Panc1 (cell line): ENCODE measurements around the gene DNAJC18. TPM values are rescaled to one million over a fixed set of nuclear protein-coding genes. Genes with fewer than 3 reads are reported as not detected.
A peak's percentile ranks its signal among the peaks of the same experiment; 100 is the strongest.
"Not testable (repeated sequence)": the region's sequence is repeated elsewhere in the genome, so short reads cannot be mapped to it uniquely, and the experiment has no call there.

Experiments
- ATAC-seq: fragments of 200-7000 bp; cut with Tn5 transposase; 2 replicates; pipeline ENCODE4 v1.9.1; 2020; ENCODE audit warnings: mild to moderate bottlenecking, moderate library complexity
- BruUV-seq: library from RNA; stranded (reverse); fragments of 400-500 nt; replicated peaks from 2 replicates; lab custom pipeline; 2021; lab: Mats Ljungman, UMichigan
- CTCF ChIA-PET: fragments of 300-600 bp; sonication (Branson Sonifier 250); formaldehyde crosslinking; loops from one replicate; lab custom pipeline; 2022; ENCODE audit warnings: antibody characterized with exemption; lab: Charles Lee
- POLR2A ChIA-PET: fragments of 300-600 bp; sonication (Branson Sonifier 250); formaldehyde crosslinking; loops from one replicate; lab custom pipeline; 2022; ENCODE audit warnings: antibody characterized with exemption; lab: Charles Lee
- DNase-seq: peaks from one replicate; pipeline ENCODE4 v3.0.0-alpha.2; 2010; ENCODE audit warnings: low read depth, low spot score
- H3K27ac ChIP-seq: 2 replicates; pipeline ENCODE4 v1.5.1; 2011; ENCODE audit warnings: mild to moderate bottlenecking, low read length, inconsistent platforms
- H3K27me3 ChIP-seq: fragments of 200-500 bp; sonication (Bioruptor generic); 2 replicates; pipeline ENCODE4 v1.6.0; 2014; ENCODE audit warnings: low read length, inconsistent platforms; ENCODE audit not compliant: control insufficient read depth, insufficient read depth
- H3K36me3 ChIP-seq: fragments of 200-500 bp; sonication (Bioruptor generic); 2 replicates; pipeline ENCODE4 v1.5.1; 2014; ENCODE audit warnings: inconsistent platforms, mild to moderate bottlenecking, low read length, moderate library complexity; ENCODE audit not compliant: control insufficient read depth, insufficient read depth
- H3K4me1 ChIP-seq: 2 replicates; pipeline ENCODE4 v1.5.1; 2011; ENCODE audit warnings: inconsistent platforms, mild to moderate bottlenecking, low read length, moderate library complexity; ENCODE audit not compliant: control insufficient read depth, insufficient read depth
- H3K4me3 ChIP-seq, 2 experiments: 2 replicates each; pipeline ENCODE4 v1.5.1; 2011 to 2012; ENCODE audit warnings: low read depth in 2 of 2, low read length in 2 of 2, mild to moderate bottlenecking in 2 of 2, inconsistent platforms in 1 of 2, moderate library complexity in 1 of 2
- H3K9me3 ChIP-seq: fragments of 200-500 bp; sonication (Bioruptor generic); 2 replicates; pipeline ENCODE4 v1.5.1; 2014; ENCODE audit warnings: low read depth, mild to moderate bottlenecking, inconsistent platforms, low read length, moderate library complexity; ENCODE audit not compliant: control insufficient read depth, insufficient read depth
- CTCF ChIP-seq: fragments of 450-650 bp; IDR thresholded peaks from 2 replicates; pipeline ENCODE4 v1.5.1; 2017; ENCODE audit warnings: mild to moderate bottlenecking
- POLR2AphosphoS5 ChIP-seq: IDR thresholded peaks from 2 replicates; pipeline ENCODE4 v1.6.1; 2012; ENCODE audit warnings: mild to moderate bottlenecking, low read depth, low read length, moderate library complexity
- REST ChIP-seq, 2 experiments: IDR thresholded peaks; 2 replicates each; pipeline ENCODE4 v1.6.1; 2011 to 2012; ENCODE audit warnings: low read depth in 2 of 2, control low read depth in 1 of 2, low read length in 1 of 2, mild to moderate bottlenecking in 1 of 2, moderate library complexity in 1 of 2; ENCODE audit not compliant: insufficient read depth in 1 of 2
- SIN3A ChIP-seq: IDR thresholded peaks from 2 replicates; pipeline ENCODE4 v1.6.1; 2012; ENCODE audit warnings: low read depth, mild to moderate bottlenecking, low read length, moderate library complexity, borderline replicate concordance; ENCODE audit not compliant: insufficient read depth
- TCF7L2 ChIP-seq: IDR thresholded peaks from 2 replicates; pipeline ENCODE4 v1.6.1; 2011; ENCODE audit warnings: mild to moderate bottlenecking, low read depth, low read length, inconsistent platforms
- in situ Hi-C: cut with HindIII; loops from 2 replicates; pipeline ENCODE4 v1.10.0; 2016; ENCODE audit warnings: low sequenced_read_pairs, low pct_unique_long_range_greater_than_20kb
- intact Hi-C: fragments of 100-400 bp; cut with micrococcal nuclease; formaldehyde crosslinking; loops from one replicate; pipeline ENCODE4 v1.10.0; 2022; ENCODE audit not compliant: unreplicated experiment
- total RNA-seq: library from RNA; stranded (reverse); gene quantifications from one replicate; pipeline ENCODE4 v1.2.1, GENCODE V29; 2021; ENCODE audit not compliant: unreplicated experiment

The DNAJC18 gene
- total RNA-seq, 1 experiment from 2014 or later: 8.8 TPM

- ChIA-PET CTCF (interaction anchor here (0.6 to 0.7 kb wide), 2 partner anchors 84 to 294 kb away, joined by 5 to 8 read pairs; no protein-coding TSS in a partner anchor), POLR2A (no interaction called here)
- BruUV-seq: no TSS peak
Measured at GRCh38 chr5:139486201-139486600, 46.9 kb upstream of the DNAJC18 start.

GRCh38 chr5:139482890-139483208, 43.5 kb upstream of the DNAJC18 start:
- ATAC-seq, H3K27me3 ChIP-seq, H3K9me3 ChIP-seq, DNase-seq, H3K36me3 ChIP-seq, intact Hi-C loops, BruUV-seq, in situ Hi-C loops: not testable (repeated sequence)
- ChIA-PET POLR2A (interaction anchor here (0.6 kb wide), 2 partner anchors 34 to 228 kb away, joined by 4 to 6 read pairs; no protein-coding TSS in a partner anchor), CTCF (interaction anchor here (0.6 kb wide), 1 partner anchor 60 kb away, joined by 4 read pairs; no protein-coding TSS in a partner anchor)
- Histone ChIP-seq H3K4me1 (peaks cover 16% of the 10 kb centered on the region), H3K27ac (peak overlapping the region; percentile 90), H3K4me3 (peak overlapping the region in 1 of 2 experiments; percentile 52; a peak in 2 of 4 replicates)

More at GRCh38 chr5:139486201-139486600, 46.9 kb upstream of the DNAJC18 start:
- H3K4me3 ChIP-seq: no peak overlapping the region
- ATAC-seq (no peak), DNase-seq (no peak)
- intact Hi-C loops (no loop called here), in situ Hi-C loops (no loop called here)
- H3K9me3 ChIP-seq: no peaks in the 10 kb centered on the region
- H3K27ac ChIP-seq: no peak overlapping the region
- H3K27me3 ChIP-seq: no peaks in the 10 kb centered on the region
- no peak for TF ChIP-seq POLR2AphosphoS5
- TF ChIP-seq CTCF: no peak
- TF ChIP-seq TCF7L2: no peak
- TF ChIP-seq REST (IDR thresholded peaks at IDR 0.05; ENCODE audit: insufficient read depth in 1 of 2, low read depth in 2 of 2, low read length in 1 of 2): no peak
- TF ChIP-seq SIN3A: no peak
- H3K4me1 ChIP-seq: peaks cover 16% of the 10 kb centered on the region
- H3K36me3 ChIP-seq: no peaks in the 10 kb centered on the region

- DNase-seq (peak; percentile 38), ATAC-seq (peak; percentile 82)
- intact Hi-C loops (no loop called here), in situ Hi-C loops (no loop called here)
- TSS peak; percentile 81 for BruUV-seq
- Histone ChIP-seq H3K4me1 (peaks cover 16% of the 10 kb centered on the region), H3K27me3 (no peaks in the 10 kb centered on the region), H3K9me3 (no peaks in the 10 kb centered on the region), H3K27ac (peak within 1 kb of the TSS; percentile 90), H3K4me3 (peak within 1 kb of the TSS; percentile 23 to 52), H3K36me3 (no peaks in the 10 kb centered on the region)
- ChIA-PET CTCF (interaction anchor here (0.6 to 1.4 kb wide), 4 partner anchors 31 to 60 kb away, joined by 3 to 4 read pairs (median 3); no protein-coding TSS in a partner anchor), POLR2A (interaction anchor here (0.5 to 0.6 kb wide), 4 partner anchors 34 to 229 kb away, joined by 4 to 16 read pairs (median 7); no protein-coding TSS in a partner anchor)
- TF ChIP-seq POLR2AphosphoS5: peak; percentile 45; the same call in 1 of the 2 replicates
- no peak for TF ChIP-seq CTCF
Measured at GRCh38 chr5:139482050-139482889, 42.9 kb upstream of the DNAJC18 start, which contains the start of gene STING1. Gene STING1, minus strand, starts transcription at chr5:139482758. Its CDS starts 1,054 bp downstream, at chr5:139481704.
